Measurements from ENCODE around the gene FOXK1.
"Not testable (repeated sequence)": the region's sequence is repeated elsewhere in the genome, so short reads cannot be mapped to it uniquely, and the experiment has no call there.

Gene FOXK1

DNA sequence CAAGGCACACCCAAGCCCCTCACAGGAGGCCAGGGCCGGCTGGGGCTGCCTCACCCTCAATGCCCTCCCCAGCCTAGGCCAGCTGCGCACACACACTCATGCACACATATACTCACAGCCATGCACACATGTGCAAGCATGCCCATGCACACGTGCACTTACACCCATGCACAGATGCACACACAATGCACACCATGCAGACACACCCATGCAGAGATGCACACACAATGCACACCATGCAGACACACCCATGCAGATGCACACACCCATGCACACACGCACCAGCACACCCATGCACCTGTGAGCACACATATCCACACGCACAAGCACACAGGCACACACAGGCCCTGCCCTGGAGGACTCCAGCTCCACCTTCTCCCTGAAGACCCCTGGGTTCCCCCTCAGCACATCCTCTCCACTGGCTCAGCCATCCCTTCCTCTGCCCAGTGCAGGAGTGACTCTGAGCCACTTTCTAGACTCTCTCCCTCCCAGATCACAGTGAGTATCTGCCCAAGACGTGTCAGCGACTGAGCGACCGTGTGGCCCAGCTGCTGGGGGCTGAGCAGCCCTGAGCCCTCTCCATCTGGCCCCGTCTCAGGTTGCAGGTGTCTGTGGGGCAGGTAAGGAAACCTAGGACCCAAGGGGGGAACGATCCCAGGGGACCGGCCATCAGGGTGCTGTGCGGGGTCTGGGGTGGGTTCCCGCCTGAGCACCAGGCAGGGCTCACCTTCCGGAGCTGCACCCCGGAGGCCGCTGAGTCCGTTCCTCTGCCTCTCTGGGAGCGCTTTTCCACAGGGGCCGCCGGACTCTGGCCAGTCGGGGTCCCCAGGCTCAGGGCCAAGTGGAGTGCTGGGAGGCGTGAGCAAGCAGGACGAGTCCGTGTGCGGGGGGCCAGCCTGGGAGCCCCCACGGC is 119.1 kb downstream of the FOXK1 start:
- TF ChIP-seq ZFX (IDR thresholded peaks at IDR 0.05; ENCODE audit: borderline replicate concordance) = no peak
- no peak overlapping the region for H3K27ac ChIP-seq

GRCh38 chr7:4801839-4802231 is 119.7 kb downstream of the FOXK1 start:
- H3K27ac ChIP-seq = no peak overlapping the region
- TF ChIP-seq CTCF (IDR thresholded peaks at IDR 0.05) = no peak
- TF ChIP-seq ZFX (IDR thresholded peaks at IDR 0.05; ENCODE audit: borderline replicate concordance) = no peak

GRCh38 chr7:4802577-4802976 is 120.5 kb downstream of the FOXK1 start:
- H3K27ac ChIP-seq = not testable (repeated sequence)

- no peak overlapping the region for H3K27ac ChIP-seq
- TF ChIP-seq CTCF (IDR thresholded peaks at IDR 0.05) = no peak
- no peak for TF ChIP-seq ZFX (IDR thresholded peaks at IDR 0.05; ENCODE audit: borderline replicate concordance)
Observed at GRCh38 chr7:4803397-4804241, 121.5 kb downstream of the FOXK1 start.

- no peak overlapping the region for H3K27ac ChIP-seq
- TF ChIP-seq ZFX (IDR thresholded peaks at IDR 0.05; ENCODE audit: borderline replicate concordance) = no peak
- TF ChIP-seq CTCF (IDR thresholded peaks at IDR 0.05) = no peak
Observed at GRCh38 chr7:4805110-4805983, 123.3 kb downstream of the FOXK1 start.

GRCh38 chr7:4805984-4806300 is 123.8 kb downstream of the FOXK1 start:
- TF ChIP-seq ZFX (IDR thresholded peaks at IDR 0.05; ENCODE audit: borderline replicate concordance) = no peak
- TF ChIP-seq CTCF (IDR thresholded peaks at IDR 0.05) = no peak
- no peak overlapping the region for H3K27ac ChIP-seq

DNA sequence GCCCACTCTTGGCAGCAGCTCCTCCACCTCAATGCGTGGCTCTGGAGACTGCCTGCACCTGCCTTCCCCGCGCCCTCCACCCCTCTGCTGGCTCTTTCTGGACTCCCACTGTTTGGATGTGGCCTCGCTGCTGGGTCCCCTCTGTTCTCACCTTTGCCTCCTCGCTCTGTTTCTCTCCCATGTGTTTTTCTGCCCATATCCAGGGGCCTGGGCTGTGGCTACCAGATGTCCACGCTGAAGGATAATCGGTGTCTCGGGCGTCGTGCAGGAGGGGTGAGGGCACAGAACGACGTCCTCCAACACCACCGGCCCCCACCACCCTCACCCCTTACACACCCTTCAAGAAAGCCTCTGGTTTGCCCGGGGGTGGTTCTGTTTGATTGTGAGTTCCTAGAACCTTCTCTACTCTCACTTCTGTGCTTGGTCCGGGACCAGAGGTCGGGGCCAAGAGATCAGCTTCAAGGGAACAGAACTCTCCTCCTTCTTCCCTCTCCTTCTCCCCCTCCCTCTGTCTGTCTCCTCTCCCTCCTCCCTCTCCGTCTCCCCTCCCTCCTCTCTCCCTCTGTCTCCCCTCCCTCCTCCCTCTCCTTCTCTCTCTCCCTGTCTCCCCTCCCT is 125.0 kb downstream of the FOXK1 start:
- TF ChIP-seq CTCF (IDR thresholded peaks at IDR 0.05) (no peak), ZFX (IDR thresholded peaks at IDR 0.05; ENCODE audit: borderline replicate concordance) (no peak)
- H3K27ac ChIP-seq = no peak overlapping the region

Measured in 22Rv1 (cell line).